Astrocyte of the cerebellum (primary cell): Measurements from ENCODE around the gene FKBP2.

Experiments
- DNase-seq: peaks from one replicate; pipeline ENCODE4 v3.0.0-alpha.2; 2011; ENCODE audit warnings: low read depth
- H3K4me3 ChIP-seq: 2 replicates; pipeline ENCODE4 v1.5.1; 2011; ENCODE audit warnings: mild to moderate bottlenecking, low read depth, low read length, moderate library complexity
- in situ Hi-C: cut with HindIII; loops from 2 replicates; pipeline ENCODE4 v1.10.0; 2017; ENCODE audit warnings: low sequenced_read_pairs
- TF ChIP-seq, protein P1 (sequence below): IDR thresholded peaks from 2 replicates; pipeline ENCODE4 v1.5.1; 2012; ENCODE audit warnings: low read length, low read depth, moderate library complexity, mild to moderate bottlenecking; ENCODE audit errors: missing control alignments

The FKBP2 gene

DNA sequence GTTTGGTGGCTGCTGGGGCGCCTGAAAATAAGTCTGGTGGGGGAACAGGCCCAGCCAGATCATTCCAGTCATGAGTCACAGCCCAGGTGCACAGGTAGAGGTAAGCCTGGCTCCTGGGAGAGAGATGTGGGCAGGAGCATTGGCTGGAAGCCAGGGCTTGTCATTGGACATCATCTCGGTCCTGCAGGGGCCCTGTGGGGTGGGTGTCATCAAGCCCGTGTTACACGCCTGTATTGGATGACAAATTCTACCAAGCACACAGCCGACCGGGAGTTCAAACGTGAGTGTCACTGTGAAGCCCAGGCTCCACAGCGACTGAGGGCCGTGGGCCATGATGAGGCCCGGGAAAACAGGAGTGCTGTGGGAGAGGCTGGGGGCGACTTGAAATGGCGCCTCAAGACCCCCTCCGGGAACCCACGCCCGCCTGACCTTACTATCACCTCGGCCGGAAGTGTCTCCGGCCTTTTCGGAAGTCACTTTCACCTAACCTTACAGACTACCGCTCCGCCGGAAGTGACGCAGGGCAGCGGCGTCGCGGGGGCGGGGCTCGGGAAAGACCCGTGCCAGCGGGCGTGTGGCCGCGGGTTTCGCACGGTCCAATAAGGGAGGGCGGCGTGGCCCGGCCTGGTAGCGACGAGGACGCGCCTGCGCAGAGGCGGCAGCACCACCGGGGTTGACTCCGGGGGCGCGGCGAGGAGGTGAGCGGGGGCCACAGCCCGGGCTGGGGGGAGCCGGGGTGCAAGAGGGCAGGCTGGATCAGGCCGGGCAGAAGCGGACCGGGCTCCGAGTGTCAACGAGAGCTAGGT lies at the start of gene FKBP2:
FKBP2 (plus strand) TSS at position 661 of the 806 bp plus-strand sequence. CDS start 1,293 bp downstream, outside the sequence.
- in situ Hi-C loops = no loop called here
- peak within 1 kb of the TSS; percentile 92 for H3K4me3 ChIP-seq
- TF ChIP-seq, protein P1, sequence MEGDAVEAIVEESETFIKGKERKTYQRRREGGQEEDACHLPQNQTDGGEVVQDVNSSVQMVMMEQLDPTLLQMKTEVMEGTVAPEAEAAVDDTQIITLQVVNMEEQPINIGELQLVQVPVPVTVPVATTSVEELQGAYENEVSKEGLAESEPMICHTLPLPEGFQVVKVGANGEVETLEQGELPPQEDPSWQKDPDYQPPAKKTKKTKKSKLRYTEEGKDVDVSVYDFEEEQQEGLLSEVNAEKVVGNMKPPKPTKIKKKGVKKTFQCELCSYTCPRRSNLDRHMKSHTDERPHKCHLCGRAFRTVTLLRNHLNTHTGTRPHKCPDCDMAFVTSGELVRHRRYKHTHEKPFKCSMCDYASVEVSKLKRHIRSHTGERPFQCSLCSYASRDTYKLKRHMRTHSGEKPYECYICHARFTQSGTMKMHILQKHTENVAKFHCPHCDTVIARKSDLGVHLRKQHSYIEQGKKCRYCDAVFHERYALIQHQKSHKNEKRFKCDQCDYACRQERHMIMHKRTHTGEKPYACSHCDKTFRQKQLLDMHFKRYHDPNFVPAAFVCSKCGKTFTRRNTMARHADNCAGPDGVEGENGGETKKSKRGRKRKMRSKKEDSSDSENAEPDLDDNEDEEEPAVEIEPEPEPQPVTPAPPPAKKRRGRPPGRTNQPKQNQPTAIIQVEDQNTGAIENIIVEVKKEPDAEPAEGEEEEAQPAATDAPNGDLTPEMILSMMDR = no peak
- DNase-seq = peak; percentile 92

DNA sequence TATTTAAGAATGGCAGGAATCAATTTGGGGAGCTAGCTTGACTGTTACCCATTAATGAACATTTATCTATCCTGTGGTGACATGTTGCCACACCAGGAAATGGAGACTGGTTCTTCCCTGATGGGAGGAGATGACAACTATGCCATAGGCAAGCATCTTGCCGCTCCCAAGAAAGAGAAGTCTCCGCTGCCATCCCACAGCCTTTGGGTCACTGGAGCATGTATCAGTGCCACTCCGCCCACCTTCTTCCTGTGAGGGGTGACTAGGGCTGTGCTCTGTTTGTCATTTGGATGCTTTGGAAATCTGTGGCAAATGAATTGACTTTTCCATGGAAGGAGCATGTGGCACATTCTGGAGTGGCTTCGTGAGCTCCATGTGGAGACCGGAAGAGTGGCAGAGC lies 48.5 kb upstream of the FKBP2 start:
- no peak for DNase-seq
- H3K4me3 ChIP-seq = no peak overlapping the region
- TF ChIP-seq, protein P1 = no peak
- in situ Hi-C loops = no loop called here

DNA sequence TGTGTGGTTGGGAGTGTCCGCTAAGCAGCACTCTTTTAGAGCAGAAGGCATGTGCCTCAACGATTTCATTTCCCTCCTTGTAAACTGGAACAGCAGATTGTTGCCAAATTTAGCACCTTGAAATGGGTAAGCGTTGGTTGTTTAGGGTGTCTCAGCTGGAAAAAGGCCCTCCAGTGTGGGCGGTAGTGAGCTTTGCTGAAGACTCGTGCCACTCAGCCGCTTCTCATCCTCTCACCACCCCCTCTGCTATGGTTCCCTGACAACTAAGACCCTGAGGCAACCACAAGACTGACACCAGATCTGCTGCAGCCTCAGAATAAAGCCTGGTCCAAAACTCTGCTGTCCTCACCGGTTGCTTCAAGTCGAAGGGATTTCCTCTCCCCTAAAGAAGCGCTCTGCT lies 44.3 kb upstream of the FKBP2 start:
- DNase-seq = no peak
- H3K4me3 ChIP-seq = no peak overlapping the region
- in situ Hi-C loops = no loop called here
- TF ChIP-seq, protein P1 = no peak

DNA sequence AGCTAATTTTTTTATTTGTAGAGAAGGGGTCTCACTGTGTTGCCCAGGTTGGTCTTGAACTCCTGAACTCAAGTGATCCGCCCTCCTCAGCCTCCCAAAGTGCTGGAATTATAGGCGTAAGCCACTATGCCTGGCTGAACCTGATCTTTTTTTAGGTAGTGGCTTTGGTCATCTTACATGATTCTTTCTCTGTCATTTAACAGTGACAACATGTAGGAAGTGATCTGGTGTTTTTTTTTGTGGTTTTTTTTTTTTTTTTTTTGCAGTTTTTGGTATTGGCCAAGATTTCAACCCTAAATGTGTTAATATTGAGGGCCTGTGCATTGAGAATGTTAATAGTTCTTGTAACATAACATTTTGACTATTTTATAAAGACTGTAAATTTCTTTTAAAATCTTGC lies 42.4 kb upstream of the FKBP2 start:
- in situ Hi-C loops = no loop called here
- H3K4me3 ChIP-seq = no peak overlapping the region
- DNase-seq = no peak
- TF ChIP-seq, protein P1 = no peak

DNA sequence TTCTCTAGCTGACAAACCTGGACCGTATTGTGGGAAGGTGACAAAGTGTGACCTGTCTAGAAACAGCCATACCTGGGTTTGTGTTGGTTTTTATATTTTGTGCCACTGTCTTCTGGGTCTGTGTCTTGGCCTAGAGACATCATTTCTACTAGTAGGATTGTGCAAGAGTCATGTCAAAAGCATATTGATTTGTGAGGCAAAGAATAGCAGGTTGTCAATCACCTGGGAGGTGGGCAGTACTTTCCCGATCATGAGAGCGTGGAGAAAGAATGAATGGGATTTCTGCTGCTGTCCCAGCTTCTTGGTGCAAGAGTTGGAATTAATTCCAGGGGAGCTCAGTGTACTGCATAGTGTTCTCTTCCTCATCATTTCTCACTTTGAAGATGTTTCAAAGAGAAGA lies 39.4 kb upstream of the FKBP2 start:
- no peak for DNase-seq
- TF ChIP-seq, protein P1 = no peak
- H3K4me3 ChIP-seq = no peak overlapping the region
- in situ Hi-C loops = loop anchor here (10.0 to 25.0 kb wide), 2 partner anchors 73 to 436 kb away; no protein-coding TSS in a partner anchor

DNA sequence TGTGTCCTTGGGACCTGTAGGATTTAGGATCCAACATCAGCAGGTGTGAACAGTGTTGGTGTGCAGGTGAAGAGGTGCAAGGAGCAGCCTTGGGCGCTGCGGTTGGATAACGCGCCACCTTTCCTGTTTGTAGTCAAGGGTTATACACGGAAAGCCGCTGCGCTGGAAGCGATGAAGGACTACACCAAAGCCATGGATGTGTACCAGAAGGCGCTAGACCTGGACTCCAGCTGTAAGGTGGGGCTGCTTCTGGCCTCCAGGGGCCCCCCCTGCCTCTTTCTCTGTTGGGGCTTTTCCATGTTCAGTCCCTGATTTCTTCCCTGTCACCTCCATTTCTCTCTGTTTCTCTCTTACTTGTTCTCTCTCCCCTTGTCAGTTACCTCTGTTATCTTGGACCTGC lies 37.9 kb upstream of the FKBP2 start:
- TF ChIP-seq, protein P1 = no peak
- DNase-seq = no peak
- in situ Hi-C loops = loop anchor here (10.0 to 25.0 kb wide), 2 partner anchors 72 to 434 kb away; no protein-coding TSS in a partner anchor
- no peak overlapping the region for H3K4me3 ChIP-seq
